Measurements from ENCODE around the gene TBC1D24.
A peak's percentile ranks its signal among the peaks of the same experiment; 100 is the strongest.

TBC1D24 gene

GRCh38 chr16:2450975-2451381 lies 23.9 kb upstream of the TBC1D24 start:
- DNase-seq, result no peak

- no peak for DNase-seq
These were observed 23.0 kb upstream of the TBC1D24 start for GRCh38 chr16:2451851-2452320.

- no peak for DNase-seq
These were observed 22.3 kb upstream of the TBC1D24 start for GRCh38 chr16:2452650-2453049.

- no peak for DNase-seq
These were observed 19.7 kb upstream of the TBC1D24 start for GRCh38 chr16:2455081-2455845.

DNA sequence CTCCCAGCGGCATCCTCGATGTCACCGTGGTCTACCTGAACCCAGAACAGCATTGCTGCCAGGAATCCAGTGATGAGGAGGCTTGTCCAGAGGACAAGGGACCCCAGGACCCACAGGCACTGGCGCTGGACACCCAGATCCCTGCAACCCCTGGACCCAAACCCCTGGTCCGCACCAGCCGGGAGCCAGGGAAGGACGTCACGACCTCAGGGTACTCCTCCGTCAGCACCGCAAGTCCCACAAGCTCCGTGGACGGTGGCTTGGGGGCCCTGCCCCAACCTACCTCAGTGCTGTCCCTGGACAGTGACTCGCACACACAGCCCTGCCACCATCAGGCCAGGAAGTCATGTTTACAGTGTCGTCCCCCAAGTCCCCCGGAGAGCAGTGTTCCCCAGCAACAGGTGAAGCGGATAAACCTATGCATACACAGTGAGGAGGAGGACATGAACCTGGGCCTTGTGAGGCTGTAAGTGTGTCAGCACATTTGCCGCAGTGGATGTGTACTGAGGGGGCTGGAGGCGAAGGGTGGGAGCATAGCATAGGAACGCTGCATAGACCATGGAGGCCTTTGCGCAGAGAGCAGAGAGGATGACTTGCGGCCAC lies 18.3 kb upstream of the TBC1D24 start:
- DNase-seq, result no peak

- no peak for DNase-seq
These were observed 17.7 kb upstream of the TBC1D24 start for GRCh38 chr16:2457267-2457666.

DNA sequence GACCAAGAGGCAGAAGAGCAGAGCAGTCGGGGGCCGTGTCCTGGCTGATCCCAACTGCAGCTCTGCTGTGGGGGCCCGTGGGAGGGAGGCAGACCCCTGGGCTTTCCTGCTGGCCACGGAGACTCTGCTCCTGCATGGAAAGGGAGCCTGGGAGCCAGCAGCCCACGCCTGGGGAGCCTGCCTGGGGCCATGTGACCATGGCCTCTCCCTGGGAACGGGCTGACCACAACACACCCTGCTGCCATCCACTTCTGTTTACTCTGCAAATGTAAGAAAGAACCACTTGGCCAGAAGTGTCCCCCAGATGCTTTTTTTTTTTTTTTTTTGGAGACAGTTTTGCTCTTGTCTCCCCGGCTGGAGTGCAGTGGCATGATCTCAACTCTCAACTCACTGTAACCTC lies 17.0 kb upstream of the TBC1D24 start:
- DNase-seq, result no peak

DNA sequence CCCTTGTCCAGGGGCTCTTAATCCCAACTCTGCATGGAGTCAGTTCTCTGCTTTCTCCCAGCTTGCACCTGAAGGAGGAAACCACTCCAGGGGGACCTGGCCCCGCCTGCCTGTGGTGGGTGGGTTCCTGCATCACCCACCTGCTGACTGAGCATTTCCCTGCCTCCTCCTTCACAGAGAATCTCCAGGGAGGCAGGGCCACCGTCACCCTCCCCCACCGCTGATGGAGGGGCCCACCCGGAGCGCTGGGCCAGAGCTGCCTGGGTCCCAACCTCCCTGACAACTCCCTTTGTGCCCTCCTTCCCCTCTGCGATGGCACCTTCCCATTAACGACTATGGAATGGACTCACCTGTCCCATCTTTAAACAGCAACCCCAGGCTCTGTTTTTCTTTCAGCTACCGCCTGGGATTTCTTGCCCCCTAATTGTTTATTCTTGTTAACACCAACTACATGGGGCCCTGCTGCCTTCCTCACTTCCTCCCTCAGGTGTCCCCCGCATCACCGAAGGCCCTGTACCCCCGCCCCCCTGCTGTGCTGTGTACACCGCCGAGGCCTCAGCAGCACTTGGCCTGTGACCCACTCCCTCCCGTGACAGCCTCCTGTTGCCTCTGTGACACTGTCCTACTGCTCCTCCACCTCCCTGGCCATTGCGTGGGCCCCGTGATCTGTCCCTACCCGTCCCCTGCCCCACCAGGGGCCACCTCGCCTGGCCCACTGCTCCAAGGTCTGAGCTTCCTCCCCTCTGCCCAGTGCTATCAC lies 15.9 kb upstream of the TBC1D24 start:
- DNase-seq, result no peak

- DNase-seq, result peak; percentile 80 to 97
These were observed 15.1 kb upstream of the TBC1D24 start, which contains the start of gene TEDC2 for GRCh38 chr16:2459647-2460390. Gene TEDC2 (plus strand): TSS chr16:2460109. CDS start chr16:2460145, 36 bp downstream.

GRCh38 chr16:2460391-2460713 lies 14.6 kb upstream of the TBC1D24 start:
- DNase-seq, result no peak

DNA sequence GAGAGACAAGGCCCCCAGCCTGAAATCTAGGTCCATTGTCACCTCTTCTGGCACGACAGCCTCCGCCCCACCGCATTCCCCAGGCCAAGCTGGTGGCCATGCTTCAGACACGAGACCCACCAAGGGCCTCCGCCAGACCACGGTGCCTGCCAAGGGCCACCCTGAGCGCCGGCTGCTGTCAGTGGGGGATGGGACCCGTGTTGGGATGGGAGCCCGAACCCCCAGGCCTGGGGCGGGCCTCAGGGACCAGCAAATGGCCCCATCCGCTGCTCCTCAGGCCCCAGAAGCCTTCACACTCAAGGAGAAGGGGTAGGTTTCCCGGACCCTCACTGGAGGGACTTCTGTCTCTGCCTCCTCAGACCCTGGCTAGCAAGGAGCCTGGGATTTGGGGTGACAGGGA lies 14.0 kb upstream of the TBC1D24 start:
- DNase-seq, result no peak

DNA sequence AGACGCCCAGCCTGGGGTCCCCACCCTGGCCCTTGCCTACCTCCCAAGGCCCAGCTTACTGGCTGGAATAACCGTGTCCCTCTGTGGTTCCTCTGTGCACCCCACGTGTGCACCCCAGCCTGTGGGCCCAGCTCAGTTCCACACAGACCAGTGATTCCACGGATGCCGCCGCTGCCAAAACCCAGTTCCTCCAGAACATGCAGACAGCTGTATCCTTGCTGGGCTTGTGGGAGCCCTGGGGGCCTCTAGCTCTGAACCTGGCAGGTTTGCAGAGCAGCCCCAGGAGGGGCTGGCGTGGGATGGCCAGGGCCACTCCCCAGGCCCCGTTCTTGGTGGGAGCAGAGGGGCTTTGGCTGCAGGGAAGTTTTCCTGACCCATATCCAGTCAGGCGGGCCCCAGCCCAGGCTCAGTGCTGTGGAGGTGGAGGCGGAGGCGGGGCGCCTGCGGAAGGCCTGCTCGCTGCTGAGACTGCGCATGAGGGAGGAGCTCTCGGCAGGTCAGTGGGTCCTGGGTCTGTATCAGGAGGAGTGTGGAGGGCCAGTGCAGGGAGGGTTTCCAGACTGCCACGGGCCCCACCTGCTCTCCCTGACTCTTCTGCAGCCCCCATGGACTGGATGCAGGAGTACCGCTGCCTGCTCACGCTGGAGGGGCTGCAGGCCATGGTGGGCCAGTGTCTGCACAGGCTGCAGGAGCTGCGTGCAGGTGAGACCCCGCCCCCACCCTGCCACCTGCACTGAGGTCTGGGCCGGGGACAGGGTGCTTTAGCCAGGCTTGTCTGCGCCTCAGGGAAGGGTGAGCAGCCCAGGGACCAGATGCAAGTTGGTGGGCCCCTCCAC lies 12.7 kb upstream of the TBC1D24 start:
- no peak for DNase-seq

- no peak for DNase-seq
These were observed 10.6 kb upstream of the TBC1D24 start for GRCh38 chr16:2464333-2464732.

- DNase-seq, result peak in 1 of 2 experiments; percentile 40
These were observed 9.1 kb upstream of the TBC1D24 start for GRCh38 chr16:2465653-2466415.

- no peak for DNase-seq
These were observed 8.0 kb upstream of the TBC1D24 start for GRCh38 chr16:2466667-2467527.

DNA sequence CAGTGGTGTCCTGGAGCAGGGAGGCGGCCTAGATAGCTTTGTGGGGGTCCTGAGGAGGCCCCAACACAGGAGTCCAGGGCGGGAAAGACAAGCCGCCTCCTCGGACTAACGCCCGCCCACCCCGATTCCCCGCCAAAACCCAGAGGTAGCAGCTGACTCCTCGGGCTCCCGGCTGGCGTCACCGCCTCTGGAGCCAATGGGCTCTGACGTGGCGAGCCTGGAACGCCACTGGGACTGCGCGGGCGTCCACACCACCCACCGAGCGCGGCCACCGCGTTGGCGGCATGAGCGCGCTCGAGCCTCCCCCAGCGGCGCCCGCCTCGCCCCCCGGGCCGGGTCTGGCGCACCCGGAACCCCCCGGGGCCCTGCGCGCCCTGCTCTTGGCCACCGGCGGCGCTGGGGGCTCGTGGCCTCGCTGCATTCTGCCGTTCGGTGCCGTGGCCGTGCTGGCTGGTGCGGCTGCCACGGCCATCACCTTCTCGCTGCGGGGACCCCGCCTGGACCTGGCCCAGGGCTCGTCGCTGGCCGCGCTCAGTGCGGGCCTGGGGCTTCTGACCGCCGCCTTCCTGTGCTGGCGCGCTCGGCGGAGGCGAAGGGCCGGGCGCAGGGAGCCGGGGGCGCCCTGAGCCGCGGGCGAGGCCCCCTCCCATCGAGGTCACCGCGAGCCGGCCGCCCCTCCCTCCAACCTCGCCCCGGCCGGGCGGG lies 7.2 kb upstream of the TBC1D24 start:
- DNase-seq, result peak; percentile 52 to 83

DNA sequence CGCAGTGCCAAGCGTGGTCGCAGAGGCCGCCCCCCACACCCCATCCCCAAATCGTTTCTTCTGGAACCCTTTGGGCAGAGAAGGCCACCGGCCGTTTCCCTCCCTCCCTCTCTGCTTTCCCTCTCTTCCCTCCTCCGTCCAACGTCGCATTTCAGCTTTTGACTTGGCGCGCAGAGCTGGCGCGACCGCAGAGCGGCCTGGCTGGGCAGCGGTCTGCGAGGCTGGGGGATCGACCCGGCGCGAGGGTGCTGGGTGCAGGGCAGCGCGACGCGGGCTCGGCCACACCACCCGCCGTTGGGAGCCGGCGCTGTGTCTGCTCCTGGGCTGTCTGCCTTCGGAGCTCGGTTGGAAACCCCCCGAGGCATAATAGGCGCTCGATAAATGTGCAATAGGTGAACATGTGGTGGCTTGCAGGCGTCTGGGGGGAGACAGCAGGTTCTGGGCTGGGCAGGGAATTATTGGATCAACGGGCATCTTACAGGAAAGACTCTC lies 6.6 kb upstream of the TBC1D24 start:
- peak; percentile 89 to 93 for DNase-seq

- DNase-seq, result peak; percentile 94 to 98
These were observed 6.1 kb upstream of the TBC1D24 start for GRCh38 chr16:2468725-2469398.
